ENCODE data around the gene NELFA. TPM values are rescaled to one million over a fixed set of nuclear protein-coding genes. Genes with fewer than 3 reads are reported as not detected.

NELFA gene
- total RNA-seq, 1 experiment from 2014 or later = 56.1 TPM

GRCh38 chr4:1981251-1982058 lies 27.3 kb downstream of the NELFA start:
- CTCF ChIA-PET = no interaction called here
- no peak overlapping the region for H2AFZ ChIP-seq (ENCODE audit: low read depth, low read length, poor library complexity, severe bottlenecking)
- RAD21 ChIA-PET (ENCODE audit: low non-redundant PET in 1 of 2, low total read pairs in 2 of 2, uncharacterized antibody in 2 of 2, unreplicated experiment in 2 of 2) = no interaction called here
- BruUV-seq (replicated peaks) = no TSS peak
- intact Hi-C loops (cut with micrococcal nuclease) = no loop called here
- no peak overlapping the region for H3K9ac ChIP-seq (ENCODE audit: low read length)
- H3K36me3 ChIP-seq (ENCODE audit: control insufficient read depth in 1 of 2, insufficient read depth in 2 of 2, low read length in 2 of 2) = peaks cover 38 to 61% of the 10 kb centered on the region in 2 experiments; a peak in 3 of 4 replicates
- peak overlapping the region; percentile 36 for H3K27ac ChIP-seq (ENCODE audit: low read depth, low read length)
- H3K4me2 ChIP-seq (ENCODE audit: low read length) = no peak overlapping the region
- peaks cover 24% of the 10 kb centered on the region for H3K79me2 ChIP-seq (ENCODE audit: insufficient read depth, low read length)
- H3K9me2 ChIP-seq (ENCODE audit: insufficient read depth) = no peaks in the 10 kb centered on the region
- ATAC-seq = peak; percentile 73
- no peaks in the 10 kb centered on the region for H3K27me3 ChIP-seq (ENCODE audit: insufficient read depth, low read length)
- H4K20me1 ChIP-seq (ENCODE audit: insufficient read depth) = peaks cover 8% of the 10 kb centered on the region; the same call in 1 of the 2 replicates
- H3K9me3 ChIP-seq (ENCODE audit: control insufficient read depth in 1 of 2, insufficient read depth in 1 of 2, low read depth in 1 of 2, low read length in 2 of 2) = no peaks in the 10 kb centered on the region
- POLR2A ChIA-PET = no interaction called here
- H3K4me1 ChIP-seq (ENCODE audit: control insufficient read depth in 1 of 2, insufficient read depth in 2 of 2, low read length in 2 of 2) = peaks cover 4 to 19% of the 10 kb centered on the region in 2 experiments; a peak in 2 of 4 replicates
- peak; percentile 12 for DNase-seq (ENCODE audit: low read depth, low spot score)
- no peak for TF ChIP-seq EZH2 (IDR thresholded peaks at IDR 0.05)
- TF ChIP-seq REST (IDR thresholded peaks at IDR 0.05; ENCODE audit: low read depth) = no peak
- H3K4me3 ChIP-seq (replicated peaks in 1 of 2; ENCODE audit: low read depth in 1 of 2, low read length in 2 of 2) = no peak overlapping the region

DNA sequence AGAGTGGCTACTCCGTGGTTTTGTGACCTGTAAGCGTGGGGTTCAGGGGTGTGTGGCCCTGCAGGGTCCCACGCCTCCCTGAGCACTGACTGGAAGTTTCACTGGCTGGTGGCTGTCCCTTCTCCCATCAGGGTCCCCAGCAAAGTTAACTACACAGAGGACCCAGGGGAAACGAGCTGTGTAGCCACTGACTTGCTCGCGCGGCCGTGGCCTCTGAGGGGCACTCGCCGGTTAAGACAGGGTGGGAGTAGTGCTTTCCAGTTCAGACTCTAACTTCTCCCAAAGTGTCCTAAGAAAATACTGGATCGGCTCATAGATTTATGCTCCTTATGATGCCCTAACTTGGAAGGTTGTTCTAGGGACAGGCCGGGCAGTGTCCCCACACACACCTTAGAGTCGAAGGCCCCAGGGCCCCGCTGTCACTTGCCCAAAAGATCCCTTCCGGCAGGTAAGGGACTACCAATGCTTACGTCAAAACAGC lies 28.2 kb downstream of the NELFA start:
- Histone ChIP-seq H2AFZ (ENCODE audit: low read depth, low read length, poor library complexity, severe bottlenecking) (no peak overlapping the region), H3K9ac (ENCODE audit: low read length) (no peak overlapping the region), H3K27ac (ENCODE audit: low read depth, low read length) (no peak overlapping the region), H3K4me2 (ENCODE audit: low read length) (no peak overlapping the region), H3K27me3 (ENCODE audit: insufficient read depth, low read length) (no peaks in the 10 kb centered on the region), H3K9me2 (ENCODE audit: insufficient read depth) (no peaks in the 10 kb centered on the region), H4K20me1 (ENCODE audit: insufficient read depth) (peaks cover 8% of the 10 kb centered on the region; the same call in 1 of the 2 replicates), H3K36me3 (ENCODE audit: control insufficient read depth in 1 of 2, insufficient read depth in 2 of 2, low read length in 2 of 2) (peaks cover 43 to 70% of the 10 kb centered on the region in 2 experiments; a peak in 3 of 4 replicates), H3K4me1 (ENCODE audit: control insufficient read depth in 1 of 2, insufficient read depth in 2 of 2, low read length in 2 of 2) (peaks cover 4 to 19% of the 10 kb centered on the region in 2 experiments; a peak in 2 of 4 replicates), H3K79me2 (ENCODE audit: insufficient read depth, low read length) (peaks cover 24% of the 10 kb centered on the region), H3K9me3 (ENCODE audit: control insufficient read depth in 1 of 2, insufficient read depth in 1 of 2, low read depth in 1 of 2, low read length in 2 of 2) (no peaks in the 10 kb centered on the region), H3K4me3 (replicated peaks in 1 of 2; ENCODE audit: low read depth in 1 of 2, low read length in 2 of 2) (no peak overlapping the region)
- ChIA-PET RAD21 (ENCODE audit: low non-redundant PET in 1 of 2, low total read pairs in 2 of 2, uncharacterized antibody in 2 of 2, unreplicated experiment in 2 of 2) (no interaction called here), CTCF (no interaction called here), POLR2A (no interaction called here)
- TF ChIP-seq CEBPB (IDR thresholded peaks at IDR 0.05; ENCODE audit: low read depth) = no peak
- no peak for TF ChIP-seq EZH2phosphoT487 (IDR thresholded peaks at IDR 0.05; ENCODE audit: borderline replicate concordance)
- TF ChIP-seq ZBTB33 (IDR thresholded peaks at IDR 0.05; ENCODE audit: extremely low read depth, insufficient replicate concordance, low read length) = no peak
- no peak for TF ChIP-seq SRF (IDR thresholded peaks at IDR 0.05; ENCODE audit: low read depth)
- TF ChIP-seq POLR2AphosphoS5 (IDR thresholded peaks at IDR 0.05; ENCODE audit: low read depth, low read length) = no peak
- no peak for TF ChIP-seq ATF3 (IDR thresholded peaks at IDR 0.05)
- intact Hi-C loops (cut with micrococcal nuclease) = no loop called here
- BruUV-seq (replicated peaks) = no TSS peak
- ATAC-seq (no peak), DNase-seq (ENCODE audit: low read depth, low spot score) (no peak)

Measured in HCT116 (cell line).